Measurements from ENCODE around the gene C1R.

Gene C1R

DNA sequence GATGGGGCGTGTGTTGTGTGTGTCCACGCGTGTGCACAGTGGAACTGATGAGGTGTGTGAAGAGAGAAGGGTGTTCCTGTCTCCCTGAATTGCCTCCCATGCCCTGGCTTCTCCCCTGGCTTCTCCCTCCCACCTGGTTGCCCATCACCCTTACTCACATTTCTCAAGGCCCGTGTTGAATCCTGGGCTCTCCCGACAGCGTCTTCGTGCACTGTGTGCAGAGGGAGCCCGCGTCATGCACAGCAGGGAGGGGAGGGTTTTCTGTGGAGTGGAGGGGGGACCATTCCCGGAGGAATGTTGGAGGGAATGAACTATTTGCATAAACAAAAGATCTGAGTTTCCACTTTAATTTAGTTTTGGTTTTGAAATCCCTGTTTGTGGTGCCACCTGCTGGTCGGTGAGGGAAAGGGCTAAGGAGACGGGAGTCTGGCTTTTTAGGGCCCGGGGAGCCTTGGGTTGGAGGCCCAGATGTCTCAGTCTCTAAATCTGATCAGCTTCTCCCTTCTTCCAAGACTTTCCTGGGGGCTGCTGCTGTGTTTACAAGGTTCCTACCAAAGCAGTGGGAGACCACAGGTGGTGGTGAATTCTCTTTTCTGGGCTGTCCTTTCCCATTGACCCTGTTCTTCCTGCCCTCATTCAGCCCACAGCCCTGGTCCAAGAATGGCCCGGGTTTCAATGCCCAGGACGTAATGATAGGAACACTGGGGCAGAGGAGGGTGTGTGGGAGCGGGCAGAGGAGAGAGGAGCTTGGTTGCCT lies at the start of gene C1R:
TSS of gene C1R (minus strand) at position 217 of the 757 bp plus-strand sequence. CDS start at position 160, 57 bp downstream.
- peak; percentile 93 for DNase-seq (ENCODE audit: low read depth)
- H3K4me3 ChIP-seq (ENCODE audit: low read length): peak within 1 kb of the TSS; percentile 84

DNA sequence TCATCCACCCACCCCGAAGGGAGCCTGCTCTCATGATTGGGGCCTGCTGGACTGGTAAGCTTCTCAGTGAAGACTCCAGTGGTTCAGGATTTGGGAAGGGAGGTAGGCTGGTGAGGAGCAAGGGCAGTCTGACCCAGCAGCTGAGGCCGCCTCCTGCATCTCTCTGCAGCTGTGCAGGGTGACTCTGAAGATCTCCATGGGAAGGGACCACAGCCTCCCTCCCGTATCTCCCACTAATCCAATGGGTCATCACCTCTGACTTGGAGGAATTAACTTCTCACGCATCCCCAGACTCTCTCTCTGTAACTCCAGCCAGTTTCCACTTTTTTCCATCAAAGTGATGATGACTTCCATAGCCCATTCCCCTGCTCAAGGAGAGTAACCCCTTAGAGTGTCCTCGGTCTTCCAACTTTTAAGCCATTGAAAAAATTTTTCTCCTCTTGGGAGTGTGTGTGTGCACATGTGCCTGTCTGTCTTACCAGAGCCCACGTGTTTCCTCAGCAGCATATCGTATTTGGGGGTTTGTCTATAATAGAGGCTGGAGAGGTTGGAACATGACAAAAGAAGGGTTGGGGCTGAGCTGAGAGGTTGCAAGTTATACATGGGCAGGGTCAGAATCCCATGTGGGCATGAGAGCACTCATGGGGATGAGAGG lies 49.2 kb upstream of the C1R start:
- H3K9ac ChIP-seq (ENCODE audit: low read length): no peak overlapping the region
- H3K4me1 ChIP-seq (ENCODE audit: control insufficient read depth, insufficient read depth, low read length): peaks cover 15% of the 10 kb centered on the region
- no peaks in the 10 kb centered on the region for H3K9me3 ChIP-seq (ENCODE audit: control insufficient read depth, low read length)
- no peak for DNase-seq (ENCODE audit: low read depth)
- no peaks in the 10 kb centered on the region for H3K27me3 ChIP-seq (replicated peaks; ENCODE audit: control insufficient read depth, insufficient read depth, low read length)
- H3K36me3 ChIP-seq (ENCODE audit: control insufficient read depth, insufficient read depth, low read length, severe bottlenecking): peaks cover 27% of the 10 kb centered on the region
- no peak overlapping the region for H3K4me3 ChIP-seq (ENCODE audit: low read length)

More for the DNA sequence above, at the start of gene C1R:
- H3K4me1 ChIP-seq (ENCODE audit: control insufficient read depth, insufficient read depth, low read length): peaks cover 61% of the 10 kb centered on the region
- H3K27me3 ChIP-seq (replicated peaks; ENCODE audit: control insufficient read depth, insufficient read depth, low read length): no peaks in the 10 kb centered on the region
- H3K36me3 ChIP-seq (ENCODE audit: control insufficient read depth, insufficient read depth, low read length, severe bottlenecking): peaks cover 33% of the 10 kb centered on the region
- H3K9me3 ChIP-seq (ENCODE audit: control insufficient read depth, low read length): no peaks in the 10 kb centered on the region
- peak within 1 kb of the TSS; percentile 92 for H3K9ac ChIP-seq (ENCODE audit: low read length)

- DNase-seq (ENCODE audit: low read depth): no peak
- Histone ChIP-seq H3K4me3 (ENCODE audit: low read length) (no peak overlapping the region), H3K9me3 (ENCODE audit: control insufficient read depth, low read length) (no peaks in the 10 kb centered on the region), H3K4me1 (ENCODE audit: control insufficient read depth, insufficient read depth, low read length) (peaks cover 1% of the 10 kb centered on the region), H3K36me3 (ENCODE audit: control insufficient read depth, insufficient read depth, low read length, severe bottlenecking) (peaks cover 42% of the 10 kb centered on the region), H3K9ac (ENCODE audit: low read length) (no peak overlapping the region), H3K27me3 (replicated peaks; ENCODE audit: control insufficient read depth, insufficient read depth, low read length) (no peaks in the 10 kb centered on the region)
Observed at GRCh38 chr12:7139200-7139599, 47.0 kb upstream of the C1R start.

- Histone ChIP-seq H3K4me3 (ENCODE audit: low read length) (no peak overlapping the region), H3K9me3 (ENCODE audit: control insufficient read depth, low read length) (no peaks in the 10 kb centered on the region), H3K9ac (ENCODE audit: low read length) (no peak overlapping the region), H3K27me3 (replicated peaks; ENCODE audit: control insufficient read depth, insufficient read depth, low read length) (no peaks in the 10 kb centered on the region), H3K4me1 (ENCODE audit: control insufficient read depth, insufficient read depth, low read length) (no peaks in the 10 kb centered on the region), H3K36me3 (ENCODE audit: control insufficient read depth, insufficient read depth, low read length, severe bottlenecking) (peaks cover 35% of the 10 kb centered on the region)
- no peak for DNase-seq (ENCODE audit: low read depth)
Observed at GRCh38 chr12:7137908-7138307, 45.7 kb upstream of the C1R start.

DNA sequence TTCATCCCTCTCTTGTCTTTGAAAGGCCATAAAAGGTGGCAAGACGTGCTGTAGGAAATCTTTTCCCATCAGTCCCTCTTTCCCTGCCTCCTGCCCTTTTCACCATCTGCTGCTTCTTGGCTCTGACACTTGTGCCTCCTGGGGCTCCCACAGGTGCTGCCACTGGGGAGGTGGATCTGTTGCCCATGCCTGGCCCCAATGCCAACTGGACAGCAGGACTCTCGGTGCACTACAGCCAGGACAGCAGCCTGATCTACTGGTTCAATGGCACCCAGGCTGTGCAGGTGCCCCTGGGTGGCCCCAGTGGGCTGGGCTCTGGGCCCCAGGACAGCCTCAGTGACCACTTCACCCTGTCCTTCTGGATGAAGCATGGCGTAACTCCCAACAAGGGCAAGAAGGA lies 44.4 kb upstream of the C1R start:
- Histone ChIP-seq H3K36me3 (ENCODE audit: control insufficient read depth, insufficient read depth, low read length, severe bottlenecking) (peaks cover 35% of the 10 kb centered on the region), H3K4me1 (ENCODE audit: control insufficient read depth, insufficient read depth, low read length) (no peaks in the 10 kb centered on the region), H3K27me3 (replicated peaks; ENCODE audit: control insufficient read depth, insufficient read depth, low read length) (peaks cover 3% of the 10 kb centered on the region), H3K9me3 (ENCODE audit: control insufficient read depth, low read length) (no peaks in the 10 kb centered on the region), H3K4me3 (ENCODE audit: low read length) (no peak overlapping the region), H3K9ac (ENCODE audit: low read length) (no peak overlapping the region)
- DNase-seq (ENCODE audit: low read depth): no peak

DNA sequence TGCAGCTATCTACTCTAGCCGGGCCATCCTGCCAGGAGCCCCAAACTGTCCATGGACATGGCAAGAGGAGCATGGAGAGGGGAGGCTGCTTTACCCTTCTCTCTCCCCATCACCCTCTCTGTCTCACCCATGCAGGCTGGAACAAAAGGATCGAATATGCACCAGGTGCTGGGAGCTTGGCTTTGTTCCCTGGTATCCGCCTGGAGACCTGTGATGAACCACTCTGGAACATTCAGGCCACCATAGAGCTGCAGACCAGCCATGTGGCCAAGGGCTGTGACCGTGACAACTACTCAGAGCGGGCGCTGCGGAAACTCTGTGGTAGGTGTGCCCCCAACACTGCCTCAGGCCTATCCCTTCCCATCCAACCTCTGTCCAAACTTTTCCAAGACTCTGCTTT lies 43.8 kb upstream of the C1R start:
- Histone ChIP-seq H3K36me3 (ENCODE audit: control insufficient read depth, insufficient read depth, low read length, severe bottlenecking) (peaks cover 30% of the 10 kb centered on the region), H3K4me3 (ENCODE audit: low read length) (no peak overlapping the region), H3K9me3 (ENCODE audit: control insufficient read depth, low read length) (no peaks in the 10 kb centered on the region), H3K4me1 (ENCODE audit: control insufficient read depth, insufficient read depth, low read length) (no peaks in the 10 kb centered on the region), H3K9ac (ENCODE audit: low read length) (no peak overlapping the region), H3K27me3 (replicated peaks; ENCODE audit: control insufficient read depth, insufficient read depth, low read length) (peaks cover 6% of the 10 kb centered on the region)
- no peak for DNase-seq (ENCODE audit: low read depth)

DNA sequence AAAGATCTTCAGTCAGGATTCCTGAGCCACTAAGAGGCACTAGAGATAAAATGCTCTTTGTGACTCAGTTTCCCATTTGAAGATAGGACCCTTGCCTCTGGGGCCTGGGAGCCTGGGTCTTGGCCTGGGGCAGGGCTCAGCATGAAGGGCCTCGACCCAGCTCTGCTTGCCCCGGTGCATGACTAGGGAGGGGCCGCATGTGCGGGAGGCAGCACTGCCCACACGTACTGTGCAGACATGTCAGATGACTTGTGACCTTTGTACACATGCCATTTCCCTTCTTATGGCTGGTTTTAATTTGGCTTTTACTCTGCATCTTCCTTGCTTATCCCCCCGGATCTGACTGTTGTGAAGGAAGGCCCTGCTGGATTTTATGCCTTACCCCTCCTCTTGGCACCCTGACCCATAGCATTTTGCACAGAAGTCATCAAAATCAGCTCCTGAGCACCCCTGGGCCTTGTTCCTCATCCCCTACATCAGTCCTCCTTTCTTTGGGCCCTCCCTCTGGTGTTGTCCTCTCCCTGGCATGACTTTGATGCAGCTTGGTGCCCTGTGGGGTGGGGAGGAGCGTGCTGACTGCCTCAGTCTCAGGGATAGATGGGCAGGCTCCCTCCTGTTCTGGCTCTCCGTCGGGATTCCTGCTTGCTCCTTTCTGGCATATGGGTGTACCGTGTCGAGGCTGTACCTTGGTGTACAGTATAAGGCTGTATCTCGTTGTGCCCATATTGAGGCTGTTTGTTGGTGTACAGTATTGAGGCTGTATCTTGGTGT lies 42.3 kb upstream of the C1R start:
- Histone ChIP-seq H3K9me3 (ENCODE audit: control insufficient read depth, low read length) (no peaks in the 10 kb centered on the region), H3K9ac (ENCODE audit: low read length) (no peak overlapping the region), H3K4me1 (ENCODE audit: control insufficient read depth, insufficient read depth, low read length) (peaks cover 4% of the 10 kb centered on the region), H3K27me3 (replicated peaks; ENCODE audit: control insufficient read depth, insufficient read depth, low read length) (peaks cover 13% of the 10 kb centered on the region), H3K4me3 (ENCODE audit: low read length) (no peak overlapping the region), H3K36me3 (ENCODE audit: control insufficient read depth, insufficient read depth, low read length, severe bottlenecking) (peaks cover 28% of the 10 kb centered on the region)
- no peak for DNase-seq (ENCODE audit: low read depth)

GRCh38 chr12:7131502-7131866 lies 39.2 kb upstream of the C1R start:
- Histone ChIP-seq H3K9ac (ENCODE audit: low read length) (no peak overlapping the region), H3K4me3 (ENCODE audit: low read length) (no peak overlapping the region), H3K4me1 (ENCODE audit: control insufficient read depth, insufficient read depth, low read length) (peaks cover 7% of the 10 kb centered on the region), H3K27me3 (replicated peaks; ENCODE audit: control insufficient read depth, insufficient read depth, low read length) (peaks cover 34% of the 10 kb centered on the region), H3K36me3 (ENCODE audit: control insufficient read depth, insufficient read depth, low read length, severe bottlenecking) (peaks cover 15% of the 10 kb centered on the region), H3K9me3 (ENCODE audit: control insufficient read depth, low read length) (no peaks in the 10 kb centered on the region)
- no peak for DNase-seq (ENCODE audit: low read depth)

DNA sequence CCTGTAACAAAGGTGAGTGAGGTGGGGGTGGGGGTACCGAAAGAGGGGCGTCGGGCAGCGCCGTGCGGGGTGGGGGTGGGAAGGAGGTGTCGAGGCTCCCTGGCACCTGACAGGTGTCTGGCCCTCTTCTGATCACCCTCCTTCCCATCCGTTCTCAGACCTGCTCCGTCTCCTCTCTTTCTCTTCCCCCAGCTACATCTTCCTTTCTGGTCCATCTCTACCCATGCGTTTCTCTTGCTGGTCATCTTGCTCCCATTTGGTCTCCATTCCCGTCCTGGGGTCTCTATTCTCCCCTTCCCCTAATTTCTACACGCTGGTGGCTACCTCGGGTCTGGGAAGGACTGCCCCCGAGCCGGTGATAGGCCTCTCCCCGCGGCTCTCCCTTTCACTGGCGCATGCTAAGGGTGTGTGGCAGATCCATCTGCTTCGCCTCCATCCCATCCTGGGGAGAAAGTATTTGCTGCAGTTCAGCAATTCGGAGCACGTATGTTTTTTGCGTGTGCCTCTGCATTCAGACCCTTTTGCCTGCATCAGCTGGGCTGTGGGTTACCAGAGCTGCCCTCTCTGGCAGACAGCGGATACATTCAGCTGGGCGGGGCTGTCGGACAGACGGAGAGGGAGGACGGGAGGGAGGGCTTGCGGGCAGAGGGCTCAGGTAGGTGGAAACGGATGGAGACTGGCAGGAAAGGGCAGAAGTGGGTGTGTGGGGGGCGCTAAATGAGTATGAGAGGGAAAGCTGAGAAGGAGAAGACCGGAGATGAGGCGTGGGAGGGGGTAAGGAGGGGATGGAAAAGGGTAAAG lies 38.7 kb upstream of the C1R start:
- peak; percentile 70 for DNase-seq (ENCODE audit: low read depth)
- Histone ChIP-seq H3K27me3 (replicated peaks; ENCODE audit: control insufficient read depth, insufficient read depth, low read length) (peaks cover 34% of the 10 kb centered on the region), H3K9ac (ENCODE audit: low read length) (no peak overlapping the region), H3K4me3 (ENCODE audit: low read length) (no peak overlapping the region), H3K4me1 (ENCODE audit: control insufficient read depth, insufficient read depth, low read length) (peaks cover 7% of the 10 kb centered on the region), H3K9me3 (ENCODE audit: control insufficient read depth, low read length) (no peaks in the 10 kb centered on the region), H3K36me3 (ENCODE audit: control insufficient read depth, insufficient read depth, low read length, severe bottlenecking) (peaks cover 9% of the 10 kb centered on the region)

DNA sequence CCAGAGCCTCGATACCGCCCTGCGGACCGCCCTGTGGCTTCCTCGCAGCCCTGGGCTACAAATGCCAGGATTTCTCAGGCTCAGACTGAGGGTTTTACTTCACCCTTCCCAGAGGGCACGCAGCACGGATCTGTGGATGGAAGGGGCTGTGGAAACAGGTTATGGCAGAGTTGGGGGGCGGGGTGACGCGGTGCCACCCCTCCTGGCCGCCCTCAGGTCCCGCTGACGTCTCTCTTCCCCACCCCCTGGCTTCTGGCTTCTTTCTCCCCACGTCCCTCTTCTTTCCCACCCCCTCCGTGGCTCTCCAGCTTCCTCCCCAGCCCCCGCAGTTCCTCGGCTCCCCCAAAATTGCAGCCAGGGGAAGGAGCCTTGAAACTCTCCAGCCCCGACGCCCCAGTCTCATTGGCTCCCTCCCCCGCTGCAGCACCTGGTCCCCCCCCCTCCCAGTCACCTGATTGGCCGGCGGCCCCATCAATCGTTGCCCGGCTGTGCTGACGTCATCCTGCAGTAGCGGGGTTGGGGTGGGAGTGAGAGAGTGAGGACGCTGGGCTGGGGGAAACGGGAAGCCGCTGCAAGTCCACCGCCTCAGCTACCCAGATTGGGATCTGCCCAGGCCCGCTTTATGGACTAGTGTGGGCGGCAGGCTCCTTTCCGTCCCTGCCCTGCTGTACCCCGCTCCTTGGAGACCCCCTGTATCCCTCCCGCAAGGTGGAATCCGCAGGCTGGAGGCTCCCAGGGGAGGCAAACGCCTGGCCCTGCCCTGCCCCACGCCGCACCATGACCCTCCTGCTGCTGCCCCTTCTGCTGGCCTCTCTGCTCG lies 37.8 kb upstream of the C1R start, which contains the start of gene CLSTN3:
TSS of gene CLSTN3 (plus strand) at position 500 of the 820 bp plus-strand sequence. CDS start at position 778, 278 bp downstream.
- DNase-seq (ENCODE audit: low read depth): peak; percentile 84
- Histone ChIP-seq H3K4me1 (ENCODE audit: control insufficient read depth, insufficient read depth, low read length) (peaks cover 7% of the 10 kb centered on the region), H3K27me3 (replicated peaks; ENCODE audit: control insufficient read depth, insufficient read depth, low read length) (peaks cover 34% of the 10 kb centered on the region), H3K36me3 (ENCODE audit: control insufficient read depth, insufficient read depth, low read length, severe bottlenecking) (peaks cover 1% of the 10 kb centered on the region), H3K9ac (ENCODE audit: low read length) (no peak within 1 kb of the TSS), H3K9me3 (ENCODE audit: control insufficient read depth, low read length) (no peaks in the 10 kb centered on the region), H3K4me3 (ENCODE audit: low read length) (peak within 1 kb of the TSS; percentile 57)
